PC-3 (cell line): ENCODE results near the gene STH.

ENCODE experiments used
- EZH2 ChIP-seq: fragments of 300-600 bp; sonication (generic); IDR thresholded peaks from one replicate; pipeline ENCODE4 v1.6.1; 2017; ENCODE audit warnings: antibody characterized with exemption, mild to moderate bottlenecking, low read length; ENCODE audit not compliant: unreplicated experiment
- TF ChIP-seq, protein P1 (sequence below): fragments of 300-600 bp; sonication (generic); conservative IDR thresholded peaks from 2 replicates; pipeline ENCODE4 v1.5.1; 2017; ENCODE audit warnings: antibody characterized with exemption, low read depth, mild to moderate bottlenecking, low read length

DNA sequence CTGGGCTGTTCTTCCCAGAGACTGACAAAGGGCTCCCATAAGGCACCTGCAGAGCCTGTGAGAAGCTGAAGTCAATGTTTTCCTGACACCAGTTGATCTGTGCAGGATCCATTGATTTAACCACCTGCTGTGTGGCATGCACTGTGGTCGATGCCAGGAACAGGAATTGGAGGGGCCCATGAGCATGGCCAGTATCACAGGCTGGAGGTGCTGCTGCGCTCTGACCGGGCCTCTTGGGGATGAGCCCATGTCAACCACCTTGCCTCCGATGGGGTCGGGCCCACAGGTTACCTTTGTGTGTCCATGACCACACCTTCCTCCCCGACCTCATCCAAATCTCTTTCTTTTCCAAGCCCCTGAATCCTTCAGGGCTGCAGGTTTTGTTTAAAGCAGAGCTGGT lies 18.2 kb upstream of the STH start:
- TF ChIP-seq, protein P1, sequence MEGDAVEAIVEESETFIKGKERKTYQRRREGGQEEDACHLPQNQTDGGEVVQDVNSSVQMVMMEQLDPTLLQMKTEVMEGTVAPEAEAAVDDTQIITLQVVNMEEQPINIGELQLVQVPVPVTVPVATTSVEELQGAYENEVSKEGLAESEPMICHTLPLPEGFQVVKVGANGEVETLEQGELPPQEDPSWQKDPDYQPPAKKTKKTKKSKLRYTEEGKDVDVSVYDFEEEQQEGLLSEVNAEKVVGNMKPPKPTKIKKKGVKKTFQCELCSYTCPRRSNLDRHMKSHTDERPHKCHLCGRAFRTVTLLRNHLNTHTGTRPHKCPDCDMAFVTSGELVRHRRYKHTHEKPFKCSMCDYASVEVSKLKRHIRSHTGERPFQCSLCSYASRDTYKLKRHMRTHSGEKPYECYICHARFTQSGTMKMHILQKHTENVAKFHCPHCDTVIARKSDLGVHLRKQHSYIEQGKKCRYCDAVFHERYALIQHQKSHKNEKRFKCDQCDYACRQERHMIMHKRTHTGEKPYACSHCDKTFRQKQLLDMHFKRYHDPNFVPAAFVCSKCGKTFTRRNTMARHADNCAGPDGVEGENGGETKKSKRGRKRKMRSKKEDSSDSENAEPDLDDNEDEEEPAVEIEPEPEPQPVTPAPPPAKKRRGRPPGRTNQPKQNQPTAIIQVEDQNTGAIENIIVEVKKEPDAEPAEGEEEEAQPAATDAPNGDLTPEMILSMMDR: no peak
- no peak for TF ChIP-seq EZH2
